Smooth muscle cell (in vitro differentiated cells): ENCODE data around the gene KMT2C. TPM values are rescaled to one million over a fixed set of nuclear protein-coding genes. Genes with fewer than 3 reads are reported as not detected.
"Not testable (repeated sequence)": the region's sequence is repeated elsewhere in the genome, so short reads cannot be mapped to it uniquely, and the experiment has no call there.

Experiments
- DNase-seq: peaks from one replicate; lab custom pipeline; 2025; ENCODE audit not compliant: unreplicated experiment; lab: John Stamatoyannopoulos, UW
- H2AFZ ChIP-seq: fragments of 200-600 bp; sonication (generic); 2 replicates; pipeline ENCODE4 v1.6.0; 2016; ENCODE audit warnings: antibody characterized with exemption, low read depth, mild to moderate bottlenecking
- H3F3A ChIP-seq: fragments of 200-600 bp; sonication (generic); 2 replicates; pipeline ENCODE4 v1.6.0; 2017; ENCODE audit warnings: antibody characterized with exemption, low read depth
- H3K27ac ChIP-seq: fragments of 200-600 bp; sonication (generic); 2 replicates; pipeline ENCODE4 v1.5.1; 2016; ENCODE audit warnings: low read depth, mild to moderate bottlenecking
- H3K27me3 ChIP-seq: fragments of 200-600 bp; sonication (generic); 2 replicates; pipeline ENCODE4 v1.6.1; 2016; ENCODE audit warnings: low read depth, mild to moderate bottlenecking
- H3K36me3 ChIP-seq: fragments of 200-600 bp; sonication (generic); 2 replicates; pipeline ENCODE4 v1.5.1; 2016; ENCODE audit warnings: low read depth
- H3K4me1 ChIP-seq: fragments of 200-600 bp; sonication (generic); 2 replicates; pipeline ENCODE4 v1.5.1; 2016; ENCODE audit warnings: low read depth
- H3K4me2 ChIP-seq: fragments of 200-600 bp; sonication (generic); 2 replicates; pipeline ENCODE4 v1.6.0; 2016; ENCODE audit warnings: mild to moderate bottlenecking
- H3K4me3 ChIP-seq: fragments of 200-600 bp; sonication (generic); 2 replicates; pipeline ENCODE4 v1.5.1; 2016; ENCODE audit warnings: mild to moderate bottlenecking
- H3K79me2 ChIP-seq: fragments of 200-600 bp; sonication (generic); 2 replicates; pipeline ENCODE4 v1.6.0; 2016; ENCODE audit warnings: low read depth, mild to moderate bottlenecking
- H3K9ac ChIP-seq: fragments of 200-600 bp; sonication (generic); 2 replicates; pipeline ENCODE4 v1.6.0; 2016; ENCODE audit warnings: low read depth
- H3K9me3 ChIP-seq: fragments of 200-600 bp; sonication (generic); replicated peaks from 2 replicates; pipeline ENCODE4 v1.5.1; 2016; ENCODE audit warnings: low read depth
- H4K20me1 ChIP-seq: fragments of 200-600 bp; sonication (generic); 2 replicates; pipeline ENCODE4 v1.6.0; 2016; ENCODE audit warnings: low read depth
- WGBS: methylation state at CpG from one replicate; pipeline ENCODE4 v1.1.7; 2016; ENCODE audit warnings: low lambda C conversion rate; 5-methylcytosine and 5-hydroxymethylcytosine counted together
- polyA plus RNA-seq: library from polyadenylated mRNA; unstranded; fragments of >200 nt; fragmentation: Nextera tagmentation; extraction: Ambion mirVana; gene quantifications from 2 replicates; pipeline ENCODE4 v1.2.1, GENCODE V29; 2016
- total RNA-seq: library from RNA; depleted of rRNA; stranded (reverse); fragments of >200 nt; gene quantifications from 2 replicates; pipeline ENCODE4 v1.2.3, GENCODE V29; 2014
- TF ChIP-seq, protein P1 (sequence below): fragments of 200-600 bp; sonication (generic); IDR thresholded peaks from 2 replicates; pipeline ENCODE4 v1.5.1; 2017; ENCODE audit warnings: borderline replicate concordance, mild to moderate bottlenecking, antibody characterized with exemption; ENCODE audit not compliant: insufficient read depth, poor library complexity, severe bottlenecking

The KMT2C gene
- total and polyA plus RNA-seq, 2 experiments from 2014 or later: 10.1 to 36.7 TPM

DNA sequence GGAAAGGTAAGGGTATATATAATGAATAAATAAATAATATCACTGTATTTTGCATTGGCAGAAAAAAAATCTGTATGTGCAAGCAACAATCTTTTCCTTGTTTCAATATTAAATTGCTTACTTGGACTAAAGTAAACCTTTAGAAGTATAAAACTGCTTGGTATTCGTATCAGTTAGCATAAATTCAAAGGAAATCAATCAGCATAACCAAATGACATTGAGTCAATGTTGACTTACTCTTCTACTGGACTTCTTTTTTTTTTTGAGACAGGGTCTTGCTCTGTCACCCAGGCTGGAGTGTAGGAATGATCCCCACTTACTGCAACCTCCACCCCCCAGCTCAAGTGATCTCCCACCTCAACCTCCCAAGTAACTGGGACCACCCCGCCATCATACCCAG, 42.3 kb upstream of the KMT2C start:
- 100% methylated on average over 2 of the region's 2 CpGs for WGBS
- TF ChIP-seq, protein P1, sequence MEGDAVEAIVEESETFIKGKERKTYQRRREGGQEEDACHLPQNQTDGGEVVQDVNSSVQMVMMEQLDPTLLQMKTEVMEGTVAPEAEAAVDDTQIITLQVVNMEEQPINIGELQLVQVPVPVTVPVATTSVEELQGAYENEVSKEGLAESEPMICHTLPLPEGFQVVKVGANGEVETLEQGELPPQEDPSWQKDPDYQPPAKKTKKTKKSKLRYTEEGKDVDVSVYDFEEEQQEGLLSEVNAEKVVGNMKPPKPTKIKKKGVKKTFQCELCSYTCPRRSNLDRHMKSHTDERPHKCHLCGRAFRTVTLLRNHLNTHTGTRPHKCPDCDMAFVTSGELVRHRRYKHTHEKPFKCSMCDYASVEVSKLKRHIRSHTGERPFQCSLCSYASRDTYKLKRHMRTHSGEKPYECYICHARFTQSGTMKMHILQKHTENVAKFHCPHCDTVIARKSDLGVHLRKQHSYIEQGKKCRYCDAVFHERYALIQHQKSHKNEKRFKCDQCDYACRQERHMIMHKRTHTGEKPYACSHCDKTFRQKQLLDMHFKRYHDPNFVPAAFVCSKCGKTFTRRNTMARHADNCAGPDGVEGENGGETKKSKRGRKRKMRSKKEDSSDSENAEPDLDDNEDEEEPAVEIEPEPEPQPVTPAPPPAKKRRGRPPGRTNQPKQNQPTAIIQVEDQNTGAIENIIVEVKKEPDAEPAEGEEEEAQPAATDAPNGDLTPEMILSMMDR: no peak
- Histone ChIP-seq H3F3A (no peaks in the 10 kb centered on the region), H4K20me1 (no peaks in the 10 kb centered on the region), H3K27me3 (no peaks in the 10 kb centered on the region), H3K79me2 (no peaks in the 10 kb centered on the region), H3K36me3 (no peaks in the 10 kb centered on the region), H3K9me3 (no peaks in the 10 kb centered on the region), H3K27ac (no peak overlapping the region), H3K4me1 (no peaks in the 10 kb centered on the region), H3K4me2 (no peak overlapping the region), H2AFZ (no peak overlapping the region), H3K9ac (no peak overlapping the region), H3K4me3 (no peak overlapping the region)
- no peak for DNase-seq

DNA sequence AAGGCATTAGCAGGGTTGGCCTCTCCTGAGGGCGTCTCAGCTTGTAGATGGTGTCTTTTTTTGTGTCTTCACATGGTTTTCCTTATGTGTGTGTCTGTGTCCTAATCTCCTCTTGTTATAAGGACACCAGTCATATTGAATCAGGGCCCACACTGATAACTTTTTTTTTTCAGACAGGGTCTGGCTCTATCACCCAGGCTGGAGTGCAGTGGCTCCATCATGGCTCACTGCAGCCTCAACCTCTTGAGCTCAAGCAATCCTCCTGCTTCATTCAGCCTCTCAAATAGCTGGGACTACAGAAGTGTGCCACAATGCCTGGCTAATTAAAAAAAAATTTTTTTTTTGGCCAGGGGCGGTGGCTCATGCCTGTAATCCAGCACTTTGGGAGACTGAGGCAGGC, 41.3 kb upstream of the KMT2C start:
- TF ChIP-seq, protein P1: no peak
- Histone ChIP-seq H2AFZ (no peak overlapping the region), H4K20me1 (no peaks in the 10 kb centered on the region), H3K4me2 (no peak overlapping the region), H3K9ac (no peak overlapping the region), H3K27me3 (no peaks in the 10 kb centered on the region), H3K27ac (no peak overlapping the region), H3K4me3 (no peak overlapping the region), H3K9me3 (no peaks in the 10 kb centered on the region), H3K79me2 (no peaks in the 10 kb centered on the region), H3F3A (no peaks in the 10 kb centered on the region), H3K4me1 (no peaks in the 10 kb centered on the region), H3K36me3 (no peaks in the 10 kb centered on the region)
- 88% methylated on average over 2 of the region's 2 CpGs for WGBS
- DNase-seq: no peak

DNA sequence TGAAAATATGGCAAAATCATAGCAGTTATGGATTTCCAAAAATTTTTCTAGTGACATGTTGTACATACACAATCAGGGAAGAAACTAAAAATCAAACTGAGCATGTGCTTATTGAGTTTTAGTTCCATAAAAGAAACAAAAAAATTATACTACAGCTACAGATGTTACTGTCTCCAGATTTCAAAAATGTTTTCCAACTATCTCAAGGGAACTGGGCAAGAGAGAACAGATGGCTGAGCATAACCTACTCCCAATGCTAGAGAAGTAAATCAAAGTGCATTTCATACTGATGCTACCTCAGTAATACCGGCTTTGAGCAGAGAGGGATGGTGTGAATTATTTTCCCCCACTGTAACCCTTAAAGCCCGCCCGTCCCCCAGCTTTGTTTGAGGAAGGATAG, 40.7 kb upstream of the KMT2C start:
- H3K9ac ChIP-seq: no peak overlapping the region
- TF ChIP-seq, protein P1: no peak
- no peaks in the 10 kb centered on the region for H3K27me3 ChIP-seq
- no peak overlapping the region for H3K27ac ChIP-seq
- no peaks in the 10 kb centered on the region for H3K79me2 ChIP-seq
- DNase-seq: no peak
- 100% methylated on average over 3 of the region's 3 CpGs for WGBS
- H3K4me3 ChIP-seq: no peak overlapping the region
- H3K36me3 ChIP-seq: no peaks in the 10 kb centered on the region
- H3K4me1 ChIP-seq: no peaks in the 10 kb centered on the region
- H3F3A ChIP-seq: no peaks in the 10 kb centered on the region
- H3K9me3 ChIP-seq: no peaks in the 10 kb centered on the region
- no peak overlapping the region for H3K4me2 ChIP-seq
- no peak overlapping the region for H2AFZ ChIP-seq
- no peaks in the 10 kb centered on the region for H4K20me1 ChIP-seq

DNA sequence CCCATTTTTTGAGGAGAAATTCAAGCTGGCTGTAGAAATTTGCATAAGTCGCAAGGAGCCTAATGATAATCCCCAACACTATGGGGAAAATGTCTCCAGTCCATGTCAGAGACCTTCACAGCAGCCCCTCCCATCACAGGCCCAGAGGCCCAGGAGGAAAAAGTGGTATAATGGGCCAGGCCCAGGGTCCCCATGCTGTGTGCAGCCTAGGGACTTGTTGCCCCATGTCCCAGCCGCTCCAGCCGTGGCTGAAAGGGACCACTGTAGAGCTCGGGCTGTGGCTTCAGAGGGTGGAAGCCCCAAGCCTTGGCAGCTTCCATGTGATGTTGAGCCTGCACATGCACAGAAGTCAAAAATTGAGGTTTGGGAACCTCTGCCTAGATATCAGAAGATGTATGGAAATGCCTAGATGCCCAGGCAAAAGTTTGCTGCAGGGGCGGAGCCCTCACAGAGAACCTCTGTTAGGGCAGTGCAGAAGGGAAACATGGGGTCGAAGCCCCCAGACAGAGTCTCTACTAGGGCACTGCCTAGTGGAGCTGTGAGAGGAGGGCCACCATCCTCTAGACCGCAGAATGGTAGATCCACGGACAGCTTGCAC, 35.3 kb upstream of the KMT2C start:
- H3K4me2 ChIP-seq, H3K4me3 ChIP-seq, H2AFZ ChIP-seq, H3K9me3 ChIP-seq, H3K27ac ChIP-seq, H3F3A ChIP-seq, H3K36me3 ChIP-seq, H3K9ac ChIP-seq, H3K27me3 ChIP-seq, H4K20me1 ChIP-seq, DNase-seq, H3K4me1 ChIP-seq, H3K79me2 ChIP-seq: not testable (repeated sequence)
- whole genome bisulfite sequencing: 89% methylated on average over 8 of the region's 8 CpGs

DNA sequence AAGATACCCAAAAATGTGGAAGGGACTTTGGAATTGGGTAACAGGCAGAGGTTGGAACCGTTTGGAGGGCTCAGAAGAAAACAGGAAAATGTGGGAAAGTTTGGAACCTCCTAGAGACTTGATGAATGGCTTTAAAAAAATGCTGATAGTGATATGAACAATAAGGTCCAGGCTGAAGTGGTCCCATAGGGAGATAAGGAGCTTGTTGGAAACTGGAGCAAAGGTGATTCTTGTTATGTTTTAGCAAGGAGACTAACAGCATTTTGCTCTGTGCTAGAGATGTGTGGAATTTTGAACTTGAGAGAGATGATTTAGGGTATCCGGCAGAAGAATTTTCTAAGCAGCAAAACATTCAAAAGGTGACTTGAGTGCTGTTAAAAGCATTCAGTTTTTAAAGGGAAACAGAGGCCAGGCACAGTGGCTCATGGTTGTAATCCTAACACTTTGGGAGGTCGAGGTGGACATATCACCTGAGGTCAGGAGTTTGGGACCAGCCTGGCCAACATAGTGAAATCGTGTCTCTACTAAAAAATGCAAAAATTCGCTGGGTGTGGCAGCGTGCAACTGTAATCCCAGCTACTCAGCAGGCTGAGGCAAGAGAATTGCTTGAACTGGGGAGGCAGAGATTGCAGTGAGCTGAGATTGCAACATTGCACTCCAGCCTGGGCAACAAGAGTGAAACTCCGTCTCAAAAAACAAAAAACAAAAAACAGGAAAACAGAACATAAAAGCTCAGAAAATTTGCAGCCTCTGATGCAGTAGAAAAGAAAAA, 34.6 kb upstream of the KMT2C start:
- not testable (repeated sequence) for H4K20me1 ChIP-seq, H3F3A ChIP-seq, H3K4me2 ChIP-seq, H2AFZ ChIP-seq, H3K9me3 ChIP-seq, H3K27me3 ChIP-seq, H3K79me2 ChIP-seq, H3K36me3 ChIP-seq, H3K27ac ChIP-seq, DNase-seq, H3K4me1 ChIP-seq, H3K4me3 ChIP-seq, H3K9ac ChIP-seq
- WGBS: 85% methylated on average over 7 of the region's 7 CpGs

DNA sequence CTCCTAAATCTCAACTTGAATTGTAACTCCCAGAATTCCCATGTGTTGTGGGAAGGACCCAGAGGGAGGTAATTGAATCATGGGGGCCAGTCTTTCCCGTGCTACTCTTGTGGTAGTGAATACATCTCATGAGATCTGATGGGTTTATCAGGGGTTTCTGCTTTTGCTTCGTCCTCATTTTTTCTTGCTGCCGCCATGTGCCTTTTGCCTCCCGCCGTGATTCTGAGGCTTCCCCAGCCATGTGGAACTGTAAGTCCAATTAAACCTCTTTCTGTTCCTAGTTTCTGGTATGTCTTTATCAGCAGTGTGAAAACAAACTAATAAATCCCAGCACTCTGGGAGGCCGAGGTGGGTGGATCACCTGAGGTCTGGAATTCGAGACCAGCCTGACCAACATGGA, 33.8 kb upstream of the KMT2C start:
- not testable (repeated sequence) for H4K20me1 ChIP-seq, H3K27ac ChIP-seq, H3K4me2 ChIP-seq, H3K79me2 ChIP-seq, H3F3A ChIP-seq, H3K9me3 ChIP-seq, H3K4me1 ChIP-seq, DNase-seq, H3K36me3 ChIP-seq, H3K9ac ChIP-seq, H3K27me3 ChIP-seq, H3K4me3 ChIP-seq, H2AFZ ChIP-seq
- WGBS: 95% methylated on average over 7 of the region's 7 CpGs
